G401.6 (cell line): ENCODE data around the gene MS4A6A.
"Not testable (repeated sequence)": the region's sequence is repeated elsewhere in the genome, so short reads cannot be mapped to it uniquely, and the experiment has no call there.

Source experiments
- FAIRE-seq: peaks from 2 replicates; lab custom pipeline; 2012; peaks lifted over from hg19 to GRCh38; lab: Jason Lieb, UNC

MS4A6A gene

GRCh38 chr11:60182541-60183330 is at the start of gene MS4A6A:
TSS of gene MS4A6A (minus strand) at chr11:60183083. CDS start at chr11:60181727, 1,356 bp downstream.
- no peak for FAIRE-seq

GRCh38 chr11:60230681-60231080 is 47.8 kb upstream of the MS4A6A start:
- FAIRE-seq = no peak

- no peak for FAIRE-seq
These were observed 39.3 kb upstream of the MS4A6A start for GRCh38 chr11:60222141-60222540.

GRCh38 chr11:60221692-60222091 is 38.8 kb upstream of the MS4A6A start:
- FAIRE-seq = no peak

GRCh38 chr11:60221181-60221580 is 38.3 kb upstream of the MS4A6A start:
- FAIRE-seq = no peak

GRCh38 chr11:60214386-60214785 is 31.5 kb upstream of the MS4A6A start:
- FAIRE-seq = no peak

- no peak for FAIRE-seq
These were observed 28.3 kb upstream of the MS4A6A start for GRCh38 chr11:60211206-60211605.

- no peak for FAIRE-seq
These were observed 27.1 kb upstream of the MS4A6A start for GRCh38 chr11:60209977-60210376.

- FAIRE-seq = no peak
These were observed 26.1 kb upstream of the MS4A6A start for GRCh38 chr11:60208951-60209350.

- no peak for FAIRE-seq
These were observed 25.4 kb upstream of the MS4A6A start for GRCh38 chr11:60208146-60208895.

- FAIRE-seq = no peak
These were observed 23.7 kb upstream of the MS4A6A start for GRCh38 chr11:60206616-60207015.

- no peak for FAIRE-seq
These were observed 22.0 kb upstream of the MS4A6A start for GRCh38 chr11:60204922-60205321.

- FAIRE-seq = not testable (repeated sequence)
These were observed 18.5 kb upstream of the MS4A6A start for GRCh38 chr11:60201334-60201733.

GRCh38 chr11:60197442-60197841 is 14.6 kb upstream of the MS4A6A start:
- no peak for FAIRE-seq

GRCh38 chr11:60195923-60196368 is 13.1 kb upstream of the MS4A6A start:
- no peak for FAIRE-seq

- FAIRE-seq = no peak
These were observed 11.6 kb upstream of the MS4A6A start for GRCh38 chr11:60194511-60194910.

GRCh38 chr11:60193687-60194433 is 11.0 kb upstream of the MS4A6A start:
- peak; percentile 15 for FAIRE-seq

GRCh38 chr11:60192564-60192963 is 9.7 kb upstream of the MS4A6A start:
- not testable (repeated sequence) for FAIRE-seq

- FAIRE-seq = not testable (repeated sequence)
These were observed 5.6 kb upstream of the MS4A6A start for GRCh38 chr11:60188481-60188880.

- FAIRE-seq = not testable (repeated sequence)
These were observed 3.2 kb upstream of the MS4A6A start for GRCh38 chr11:60186128-60186527.

GRCh38 chr11:60185512-60185827 is 2.6 kb upstream of the MS4A6A start:
- not testable (repeated sequence) for FAIRE-seq

GRCh38 chr11:60184824-60185511 is 2.1 kb upstream of the MS4A6A start:
- FAIRE-seq = no peak
